Stimulated activated CD4-positive, alpha-beta T cell treated with anti-CD3 and anti-CD28 coated beads, Interleukin-12 subunit alpha, Interleukin-12 subunit beta, amount 100 ng/mL, for 4 hours (primary cell): ENCODE data around the gene ARID3B.

Source experiments
- DNase-seq: peaks from one replicate; pipeline ENCODE4 v3.0.0-alpha.2; 2020

Gene ARID3B

DNA sequence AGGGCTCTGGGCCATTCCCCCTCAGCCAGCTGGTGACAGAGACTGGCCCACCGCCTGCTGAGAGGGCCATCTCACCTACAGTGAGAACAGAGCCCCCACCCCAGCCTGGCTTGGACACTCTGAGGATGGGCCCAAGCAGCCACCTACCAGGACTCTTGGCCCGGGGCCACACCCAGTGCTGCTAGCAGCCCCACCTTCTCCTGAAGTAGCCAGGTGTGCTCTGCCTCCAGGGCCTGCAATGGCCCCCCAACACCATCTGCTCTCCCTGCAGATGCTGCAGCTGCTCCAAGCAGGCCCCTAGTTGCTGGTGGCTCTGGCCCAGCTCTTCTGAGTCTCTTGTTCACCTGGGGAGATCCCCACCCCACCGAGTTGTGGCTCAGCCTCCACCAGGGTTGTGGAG lies 67.8 kb downstream of the ARID3B start:
- DNase-seq, result no peak

DNA sequence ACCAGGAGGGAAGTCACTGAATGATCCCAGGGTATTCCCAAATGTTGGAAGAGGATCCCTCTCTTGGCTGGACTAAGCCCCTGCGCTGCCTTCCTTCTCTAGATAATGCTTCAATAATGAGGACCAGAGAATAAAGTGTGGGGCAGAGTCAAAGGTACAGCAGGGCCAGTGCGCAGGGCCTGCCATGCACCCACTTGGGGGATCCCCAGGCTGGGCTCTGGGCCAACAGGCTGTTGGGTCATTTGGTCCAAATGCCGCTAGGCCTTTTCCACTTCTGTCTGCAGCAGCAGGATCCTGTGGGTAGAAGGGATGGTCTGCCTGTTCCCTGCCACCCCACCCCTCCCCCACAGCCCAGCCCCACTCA lies 68.9 kb downstream of the ARID3B start:
- no peak for DNase-seq

DNA sequence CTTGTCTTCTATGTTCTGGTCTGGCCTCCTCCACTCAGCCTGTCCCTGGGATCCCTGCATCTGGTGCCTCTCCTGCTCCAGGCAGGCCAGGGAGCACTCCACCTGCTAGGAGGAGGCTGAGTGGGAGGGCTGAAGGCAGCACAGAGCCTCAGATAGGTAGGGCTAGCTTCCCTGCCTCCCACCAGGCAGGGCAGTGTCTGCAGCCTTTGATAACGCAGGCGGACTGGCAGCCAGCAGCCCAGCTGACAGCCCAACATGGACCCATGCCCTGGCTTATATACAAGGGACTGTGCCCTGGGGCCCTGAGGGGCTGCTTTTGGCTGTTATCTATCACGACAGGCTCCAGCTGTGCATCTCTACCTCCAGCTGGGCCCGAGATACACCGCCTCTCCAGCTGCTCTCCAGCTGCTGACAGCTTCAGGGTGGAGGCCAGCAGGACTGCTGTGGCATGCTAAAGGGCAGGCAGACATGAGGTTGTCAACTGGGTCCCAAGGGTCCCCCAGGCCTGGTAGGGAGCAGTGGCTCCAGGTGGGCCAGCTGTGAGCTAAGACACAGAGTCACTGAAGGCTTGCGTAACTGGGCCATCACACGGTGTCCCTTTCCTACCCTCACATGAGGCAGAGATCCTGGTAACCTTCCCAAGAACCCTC lies 69.4 kb downstream of the ARID3B start:
- no peak for DNase-seq

DNA sequence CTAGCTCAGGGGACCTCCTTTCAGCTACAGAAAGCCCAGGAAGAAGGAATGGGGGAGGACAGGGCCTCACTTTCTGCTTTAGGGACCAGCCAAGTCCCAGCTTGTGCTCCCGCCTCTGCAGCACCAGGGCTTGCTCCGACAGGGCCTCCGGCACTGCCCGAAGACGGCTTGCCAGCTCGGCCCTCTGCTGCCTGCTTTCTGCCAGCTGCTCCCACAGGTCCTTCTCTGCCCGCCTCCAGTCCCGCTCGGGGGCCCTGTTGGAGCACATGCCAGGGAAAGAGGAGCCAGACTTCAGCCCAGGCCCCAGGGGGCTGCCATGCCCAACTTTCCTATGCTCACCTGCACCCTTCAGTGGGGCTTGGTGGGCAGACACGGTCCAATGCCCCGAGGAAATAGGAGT lies 70.3 kb downstream of the ARID3B start:
- no peak for DNase-seq

DNA sequence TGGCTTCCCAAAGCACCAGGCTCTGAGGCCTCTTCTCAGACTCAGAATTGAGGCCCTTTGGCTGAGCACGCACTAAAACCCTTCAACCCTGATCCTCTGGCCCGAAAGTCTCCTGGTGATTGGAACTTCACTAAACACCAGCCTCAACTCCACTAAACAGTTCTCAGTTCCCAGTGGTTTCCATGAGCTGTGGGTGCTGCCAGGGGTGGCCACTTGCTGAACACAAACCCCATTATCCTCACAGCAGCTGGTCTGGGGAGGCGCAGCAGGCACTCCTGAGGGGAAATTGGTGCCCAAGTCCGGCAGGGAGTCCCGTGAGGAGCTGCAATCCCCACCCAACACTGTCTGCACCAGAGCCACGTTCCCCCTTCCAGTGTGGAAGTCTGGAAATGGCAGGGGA lies 70.8 kb downstream of the ARID3B start:
- DNase-seq, result no peak

DNA sequence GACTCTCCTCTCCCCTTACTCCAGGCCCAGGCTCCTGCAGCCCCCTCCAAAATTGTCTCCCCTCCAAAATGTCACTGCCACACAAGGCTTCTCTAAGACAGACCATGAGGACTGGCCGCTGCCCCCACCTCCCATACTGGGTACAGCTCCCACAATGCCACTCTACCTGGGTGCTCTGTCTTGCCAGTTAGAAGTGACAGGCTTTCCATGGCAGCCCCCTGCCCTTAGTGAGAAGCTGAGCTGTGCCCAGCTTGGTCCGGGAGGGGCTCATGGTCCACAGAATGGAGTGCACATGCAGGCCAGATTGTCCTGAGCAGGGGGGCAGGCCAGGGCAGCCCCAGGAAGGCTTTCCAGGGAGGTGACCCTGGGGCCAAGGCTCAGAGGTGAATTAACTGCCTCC lies 71.7 kb downstream of the ARID3B start:
- no peak for DNase-seq

DNA sequence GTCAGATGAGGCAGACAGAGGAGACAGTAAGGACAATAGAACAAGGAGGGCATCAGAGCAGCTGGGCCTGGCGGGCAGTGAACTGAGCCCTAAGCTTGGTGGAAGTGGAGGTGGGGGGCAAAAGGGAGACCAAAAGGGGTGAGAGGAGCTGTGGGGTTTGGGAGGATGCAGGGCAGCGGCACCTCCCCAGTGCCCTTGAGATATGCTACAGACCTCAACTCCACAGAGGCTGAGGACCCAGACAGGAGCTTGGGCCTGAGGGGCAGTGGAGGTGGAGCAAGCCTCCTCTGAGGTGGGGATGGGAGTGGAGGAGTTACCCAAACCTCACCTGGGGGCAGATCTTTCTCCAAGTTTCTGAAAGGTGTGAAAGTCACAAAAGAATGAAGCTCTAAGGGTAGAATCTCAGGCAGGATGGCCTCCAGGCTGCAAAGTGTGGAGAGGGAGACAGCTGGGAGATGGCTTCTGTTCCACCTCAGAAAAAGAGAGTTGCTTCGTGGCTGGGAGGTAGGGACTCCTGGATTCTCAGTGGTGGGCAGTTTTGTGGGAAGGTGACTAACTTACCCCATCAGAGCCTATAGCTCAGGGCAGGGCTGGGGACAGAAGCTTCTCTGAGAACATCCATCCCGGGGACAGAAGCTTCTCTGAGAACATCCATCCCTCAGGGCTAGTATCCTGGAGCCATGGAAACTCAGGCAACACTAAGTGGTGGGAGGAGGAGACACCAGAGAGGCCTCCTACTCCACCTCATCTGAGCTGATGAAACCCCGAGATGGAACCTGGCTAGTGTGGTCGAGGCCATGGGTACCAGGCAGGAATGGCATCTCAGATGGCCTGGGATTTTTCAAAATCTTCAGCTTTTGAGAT lies 72.3 kb downstream of the ARID3B start:
- no peak for DNase-seq

DNA sequence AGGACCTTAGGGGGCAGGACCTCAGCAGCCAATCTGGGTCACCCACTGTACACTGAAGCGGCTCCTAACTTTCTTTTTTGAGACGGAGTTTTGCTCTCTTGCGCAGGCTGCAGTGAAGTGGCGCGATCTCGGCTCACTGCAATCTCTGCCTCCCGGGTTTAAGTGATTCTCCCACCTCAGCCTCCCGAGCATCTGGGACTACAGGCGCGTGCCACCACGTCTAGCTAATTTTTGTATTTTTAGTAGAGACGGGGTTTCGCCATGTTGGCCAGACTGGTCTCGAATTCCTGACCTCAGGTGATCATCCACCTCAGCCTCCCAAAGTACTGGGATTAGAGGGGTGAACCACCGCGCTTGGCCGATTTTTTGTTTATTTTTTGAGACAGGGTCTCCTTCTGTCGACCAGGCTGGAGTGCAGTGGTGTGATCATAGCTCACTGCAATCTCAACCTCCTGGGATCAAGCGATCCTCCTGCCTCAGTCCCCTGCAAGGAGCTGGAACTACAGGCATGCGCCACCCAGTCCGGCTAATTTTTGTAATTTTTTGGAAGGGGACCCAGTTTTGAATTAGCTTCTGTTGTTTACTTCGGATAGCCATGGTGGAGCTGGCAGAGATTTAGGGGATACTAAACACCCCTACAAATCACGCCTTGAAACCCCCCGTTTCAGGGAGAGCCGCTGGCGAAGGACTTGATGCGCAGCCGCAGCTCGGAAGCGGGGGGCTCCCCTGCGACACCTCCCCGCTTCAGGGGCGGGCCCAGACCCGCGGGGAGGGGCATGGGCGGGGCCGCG lies 73.1 kb downstream of the ARID3B start:
- DNase-seq, result no peak

DNA sequence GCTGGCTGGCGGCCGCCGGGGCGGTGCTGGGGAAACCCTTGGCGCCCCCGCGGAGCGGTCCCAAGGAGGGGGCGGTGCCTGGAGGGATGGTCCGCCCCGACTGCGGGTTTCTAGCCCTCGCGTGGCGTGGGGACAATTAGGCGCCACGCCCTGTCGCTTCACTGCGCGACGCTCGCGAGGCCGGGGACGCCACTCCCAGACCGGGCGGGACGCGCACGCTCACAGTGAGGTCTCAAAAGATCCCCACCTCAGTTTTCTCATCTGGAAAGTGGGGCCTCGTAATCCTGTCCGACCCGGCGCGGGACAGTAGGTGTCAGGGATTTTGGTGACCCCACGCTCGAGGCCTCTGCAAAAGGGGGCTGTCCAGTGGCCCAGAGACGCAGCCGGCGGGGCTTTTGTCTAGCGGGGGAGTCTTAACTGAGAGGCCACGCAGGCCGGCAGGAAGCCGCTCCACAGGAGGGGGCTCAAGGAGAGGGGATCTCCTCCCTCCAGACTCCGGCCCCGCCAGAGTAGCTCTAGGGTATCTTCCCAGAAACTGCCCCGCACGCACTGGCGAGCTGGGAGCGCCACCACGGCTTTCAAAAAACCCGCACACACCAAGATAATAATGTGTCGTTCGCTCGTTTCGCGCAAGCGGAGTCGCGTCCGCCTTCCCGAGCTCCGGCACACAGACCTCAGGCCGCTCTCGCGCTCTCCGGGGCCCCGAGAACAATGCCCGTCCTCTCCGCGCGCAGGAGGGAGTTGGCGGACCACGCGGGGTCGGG lies 73.9 kb downstream of the ARID3B start:
- DNase-seq, result peak; percentile 82

DNA sequence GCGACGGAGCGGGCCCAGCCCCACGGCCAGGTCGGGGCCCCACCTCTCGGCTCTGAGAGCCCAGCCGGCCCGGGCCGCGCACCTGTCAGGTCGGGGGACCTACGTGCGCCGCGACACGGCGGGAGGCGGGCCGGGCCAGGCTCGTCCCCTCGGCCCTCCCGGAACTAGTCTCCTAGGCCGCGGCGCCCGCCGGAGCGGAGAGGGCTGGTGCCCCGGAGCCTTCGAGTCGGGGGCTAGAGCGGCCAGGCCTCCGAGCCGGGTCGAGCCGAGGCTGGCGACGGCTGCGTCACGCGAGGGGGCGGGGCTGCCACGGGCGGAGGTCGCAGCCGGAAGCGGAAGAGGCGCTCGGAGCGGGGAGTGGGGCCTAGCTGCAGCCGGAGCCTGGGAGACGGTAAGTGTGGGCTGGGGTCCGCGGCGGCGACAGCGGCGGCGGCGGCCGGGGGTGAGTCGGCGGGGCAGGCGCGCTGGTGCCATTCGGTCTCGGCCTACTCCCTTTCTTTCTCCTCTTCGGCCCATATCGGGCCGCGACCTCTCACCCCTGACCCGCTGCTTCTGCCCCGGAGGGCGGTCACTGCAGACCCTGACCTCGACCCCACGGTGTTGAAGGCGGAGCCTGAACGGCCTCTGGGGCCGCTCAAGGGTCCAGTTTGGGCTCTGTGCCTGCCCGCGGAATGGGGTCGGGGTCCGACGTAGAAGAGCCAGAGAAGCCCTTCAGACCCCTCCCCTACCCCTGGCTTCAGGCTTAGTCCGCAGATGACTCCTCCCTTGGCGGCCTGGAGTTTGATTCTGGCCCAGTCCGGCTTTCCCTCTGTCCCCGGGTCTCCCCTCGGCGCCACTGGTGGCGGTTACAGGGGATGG lies 74.7 kb downstream of the ARID3B start, which contains the start of gene CLK3:
Gene CLK3 (plus strand): TSS at position 329 of the 858 bp plus-strand sequence. CDS start 3,361 bp downstream, outside the sequence.
- DNase-seq, result peak; percentile 98

DNA sequence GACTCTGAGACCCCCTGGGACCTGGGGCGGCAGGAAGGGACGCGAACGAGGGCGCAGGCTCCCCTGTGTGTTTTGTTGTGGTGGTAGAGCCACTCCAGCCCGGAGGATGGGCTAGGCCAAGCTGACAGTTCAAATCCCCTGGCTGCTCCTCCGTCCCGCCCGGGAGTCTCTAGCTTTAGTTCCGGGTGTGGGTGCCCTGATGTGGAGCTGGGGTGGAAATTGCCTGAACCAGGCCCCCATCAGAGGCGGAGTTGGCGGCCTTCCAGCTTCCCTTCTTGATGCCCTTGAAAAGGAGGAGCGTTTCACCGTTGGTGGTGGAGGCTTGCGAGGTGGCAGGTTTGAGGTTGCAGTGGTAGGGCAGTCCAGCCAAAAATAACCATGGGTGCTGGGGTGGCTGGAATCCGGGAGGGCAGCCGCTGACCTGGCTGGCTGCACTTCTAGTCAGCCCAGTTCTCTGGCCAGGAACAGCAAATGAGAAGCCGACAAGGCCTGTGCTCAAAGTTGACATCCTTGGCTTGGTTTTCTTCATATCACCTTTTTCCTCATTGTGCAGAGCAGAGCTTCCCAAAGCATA lies 75.4 kb downstream of the ARID3B start:
- DNase-seq, result peak; percentile 62

DNA sequence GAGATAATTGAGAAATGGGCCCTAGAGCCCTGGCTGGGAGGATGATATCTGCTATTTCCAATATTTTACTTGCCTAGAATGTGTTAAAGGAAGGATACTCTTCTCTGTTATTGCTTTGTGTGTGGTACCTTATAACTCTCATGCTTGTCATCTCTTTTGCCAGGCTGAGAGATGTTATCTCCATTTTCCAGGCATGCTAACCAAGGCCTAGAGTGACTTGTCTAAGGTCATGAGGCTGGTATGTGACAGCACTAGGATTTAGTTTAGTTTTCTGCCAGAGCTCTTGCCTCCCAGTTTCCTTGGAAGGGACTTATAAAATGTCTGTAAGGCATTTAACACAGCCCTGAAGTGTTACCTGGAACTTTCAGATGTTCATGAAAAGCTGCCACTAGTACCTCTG lies 76.0 kb downstream of the ARID3B start:
- DNase-seq, result no peak

DNA sequence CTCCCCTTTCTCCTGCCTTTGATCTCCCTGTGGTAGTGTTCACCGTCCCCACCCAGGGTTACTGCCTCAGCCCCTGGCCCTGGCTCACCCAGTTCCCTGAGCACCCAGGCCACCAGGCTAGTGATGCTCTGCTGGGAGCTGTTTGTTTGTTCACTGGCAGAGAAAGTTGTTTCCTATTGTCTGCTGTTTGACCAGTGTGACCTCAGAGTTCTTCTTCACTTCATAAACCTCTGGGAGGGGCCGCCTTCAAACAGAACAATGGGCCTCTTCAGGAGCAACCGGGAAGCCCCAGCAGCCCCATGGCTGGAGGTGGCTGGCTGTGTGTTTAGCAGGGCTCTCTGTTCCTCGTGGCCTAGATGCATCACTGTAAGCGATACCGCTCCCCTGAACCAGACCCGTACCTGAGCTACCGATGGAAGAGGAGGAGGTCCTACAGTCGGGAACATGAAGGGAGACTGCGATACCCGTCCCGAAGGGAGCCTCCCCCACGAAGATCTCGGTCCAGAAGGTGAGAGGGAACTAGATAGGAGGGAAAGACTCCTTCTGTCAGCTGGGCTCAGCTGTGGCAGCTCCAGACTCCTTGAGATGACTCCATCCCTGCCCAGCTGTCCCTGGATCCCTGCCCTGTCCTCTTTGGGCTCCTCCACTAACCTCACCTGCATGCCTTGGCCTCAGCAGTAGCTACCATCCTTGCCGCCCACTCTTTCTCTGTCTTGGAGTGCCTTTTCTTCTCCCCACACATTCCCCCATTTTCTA lies 78.0 kb downstream of the ARID3B start:
- no peak for DNase-seq

DNA sequence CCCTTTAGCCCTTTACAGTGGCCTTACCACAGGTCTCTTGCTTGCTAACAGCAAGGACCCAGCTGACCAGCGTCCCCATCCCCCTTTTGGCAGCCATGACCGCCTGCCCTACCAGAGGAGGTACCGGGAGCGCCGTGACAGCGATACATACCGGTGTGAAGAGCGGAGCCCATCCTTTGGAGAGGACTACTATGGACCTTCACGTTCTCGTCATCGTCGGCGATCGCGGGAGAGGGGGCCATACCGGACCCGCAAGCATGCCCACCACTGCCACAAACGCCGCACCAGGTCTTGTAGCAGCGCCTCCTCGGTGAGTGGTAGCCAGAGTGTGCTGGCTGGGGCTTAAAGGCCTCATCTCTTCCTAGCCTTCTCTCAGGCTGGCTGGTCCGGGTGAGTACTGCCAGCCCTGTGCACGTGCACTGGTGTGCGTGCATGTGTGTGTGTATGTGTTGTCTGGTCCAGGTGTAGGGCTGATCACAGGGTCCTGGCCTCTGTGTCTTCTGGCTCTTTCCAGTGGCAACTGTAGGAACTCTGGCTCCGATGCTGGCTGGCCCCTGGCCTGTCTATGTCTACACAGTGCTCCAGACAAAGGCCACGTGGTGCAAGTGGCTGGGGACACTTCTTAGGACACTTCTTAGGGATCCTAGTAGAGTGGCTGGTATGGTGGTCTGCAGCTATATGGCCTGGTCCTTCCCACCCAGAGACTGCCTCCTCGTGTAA lies 79.1 kb downstream of the ARID3B start:
- DNase-seq, result no peak

DNA sequence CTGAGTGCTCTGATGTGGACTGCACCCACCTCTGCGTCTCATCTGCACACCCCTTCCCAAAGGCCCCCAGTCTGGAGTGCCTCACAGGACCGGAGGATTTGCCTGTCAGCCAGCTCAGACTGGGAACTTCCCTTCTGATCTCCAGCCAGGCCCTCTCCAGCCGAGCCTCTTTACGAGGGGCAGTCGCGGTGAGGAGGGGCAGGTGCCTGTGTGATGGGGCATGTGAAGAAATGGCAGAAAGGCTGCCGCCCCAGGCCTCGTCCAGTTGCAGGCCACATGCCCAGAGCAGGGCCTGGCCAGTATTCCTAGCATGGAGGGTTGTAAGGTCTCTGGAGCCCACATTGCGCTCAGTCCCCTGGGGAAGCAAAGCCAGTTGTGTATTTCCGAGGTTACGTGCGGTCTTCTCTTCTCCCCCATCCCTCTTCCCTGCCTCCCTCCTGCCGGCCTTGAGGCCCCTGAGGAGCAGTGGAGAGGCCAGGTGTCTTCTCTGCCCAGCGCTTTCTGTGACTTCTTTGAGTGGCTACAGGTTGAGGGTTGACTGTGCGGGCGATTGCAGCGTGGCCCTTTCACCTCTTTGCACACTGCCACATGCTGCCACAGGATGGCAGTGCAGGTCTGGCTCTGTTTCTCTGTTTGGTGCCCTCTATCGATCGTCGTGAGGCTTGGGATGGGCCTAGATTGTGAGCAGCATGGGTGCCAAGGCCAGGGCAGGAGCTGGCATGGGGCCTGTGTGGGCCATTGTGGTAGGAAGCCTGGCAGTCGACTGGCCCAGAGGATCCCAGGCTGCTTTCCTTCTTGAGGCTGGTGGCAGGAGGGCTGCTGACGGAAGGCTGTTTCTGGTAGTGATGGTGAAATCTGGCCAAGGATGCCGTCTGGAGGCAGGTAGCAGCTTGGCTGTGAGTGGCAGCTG lies 79.9 kb downstream of the ARID3B start:
- peak; percentile 64 for DNase-seq

DNA sequence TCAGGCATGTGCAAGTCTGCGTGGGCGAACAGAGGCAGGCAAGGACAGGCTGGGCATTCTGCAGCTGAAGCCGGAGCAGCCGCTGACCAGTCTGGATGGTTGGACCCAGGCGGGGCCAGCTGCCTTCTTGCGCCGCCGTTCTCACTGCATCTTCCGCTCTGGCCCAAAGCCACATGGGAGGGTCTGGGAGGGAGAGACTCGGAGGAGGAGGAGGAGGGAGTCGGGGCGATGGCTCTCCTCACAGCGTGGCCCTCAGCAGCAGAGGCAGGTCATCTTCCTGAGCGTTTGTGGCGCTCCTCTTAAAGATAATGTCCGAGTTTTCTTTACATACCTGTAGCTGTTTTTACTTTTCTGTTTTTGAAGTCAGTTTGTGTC lies 80.5 kb downstream of the ARID3B start:
- DNase-seq, result no peak

DNA sequence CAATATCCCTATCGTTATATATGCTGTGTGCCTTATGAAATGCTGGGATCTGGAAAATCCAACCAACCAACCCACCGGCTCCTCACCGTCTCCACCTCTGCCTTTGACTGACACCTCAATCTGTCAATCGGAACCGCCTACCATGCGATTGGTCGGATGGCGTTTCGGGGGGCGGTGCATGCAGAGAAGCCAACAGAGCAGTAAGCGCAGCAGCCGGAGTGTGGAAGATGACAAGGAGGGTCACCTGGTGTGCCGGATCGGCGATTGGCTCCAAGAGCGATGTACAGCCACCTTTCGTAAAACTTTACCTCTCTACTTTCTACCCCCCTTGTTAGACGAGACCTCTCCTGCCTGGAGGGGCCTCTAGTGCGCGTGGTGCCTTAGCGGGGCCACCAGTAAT lies 80.9 kb downstream of the ARID3B start:
- DNase-seq, result no peak

DNA sequence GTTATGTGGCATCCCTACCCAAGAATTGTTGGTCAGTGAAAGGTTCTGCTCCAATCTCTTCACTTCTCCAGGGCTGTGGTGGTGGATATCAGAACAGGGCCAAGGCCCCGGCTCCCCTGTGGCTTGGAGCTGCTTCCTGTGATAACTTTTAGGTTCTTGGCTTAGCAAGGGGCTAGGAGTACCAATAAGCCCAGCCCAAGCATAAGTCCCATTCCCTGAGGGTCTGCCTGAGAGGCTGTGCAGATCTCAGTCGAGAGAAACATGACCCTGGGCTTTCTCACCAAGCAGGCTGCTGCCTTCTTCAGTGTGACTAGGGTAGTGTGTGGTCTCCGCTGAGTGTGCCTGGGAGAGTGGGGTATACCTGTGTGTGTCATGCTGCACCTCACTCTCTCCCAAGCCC lies 81.7 kb downstream of the ARID3B start:
- DNase-seq, result no peak

DNA sequence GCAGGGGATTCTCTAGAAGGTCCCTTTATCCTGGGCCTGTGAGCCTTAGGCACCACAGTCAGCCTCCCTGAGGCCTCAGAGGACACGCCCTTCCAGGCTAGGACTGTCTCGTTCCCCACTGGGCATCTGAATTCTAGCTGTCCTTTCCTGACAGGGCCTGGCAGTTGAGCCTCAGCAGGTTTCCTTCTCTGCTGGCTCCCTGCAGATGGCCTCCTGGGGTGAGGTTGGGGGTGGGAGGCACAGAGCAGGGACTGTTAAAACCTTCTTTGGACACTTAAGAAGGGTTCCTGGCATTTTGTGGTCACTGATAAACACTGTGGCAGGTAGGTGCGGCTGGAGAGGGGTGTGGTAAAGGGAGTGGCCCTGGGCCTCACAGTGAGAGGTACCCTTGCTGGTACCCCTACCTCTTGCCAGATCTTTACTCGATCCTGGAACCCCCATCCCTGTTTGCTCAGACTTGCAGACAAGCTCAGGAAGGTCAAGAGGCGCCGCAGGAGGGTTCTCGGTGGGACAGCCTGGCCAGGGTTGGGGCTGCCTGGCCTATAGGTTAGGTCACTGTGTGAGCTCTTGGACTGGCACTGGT lies 83.1 kb downstream of the ARID3B start:
- DNase-seq, result no peak
